Right cardiac atrium (tissue), 5 donors: ENCODE data around the gene CCDC183. TPM values are rescaled to one million over a fixed set of nuclear protein-coding genes. Genes with fewer than 3 reads are reported as not detected.

Experiments
- ATAC-seq, 2 donors: fragments of 200-7000 bp; cut with Tn5 transposase; one replicate each; pipeline versions ENCODE4 v1.8.0 to v1.9.1; 2020; ENCODE audit warnings: moderate library complexity in 2 of 2, mild to moderate bottlenecking in 1 of 2
- DNase-seq, 3 donors: peaks; one replicate each; pipeline ENCODE4 v3.0.0-alpha.2; 2020
- H3K27ac ChIP-seq: one replicate; pipeline ENCODE4 v1.5.1; 2013; ENCODE audit warnings: mild to moderate bottlenecking, low read length, control low read depth, moderate library complexity
- H3K27me3 ChIP-seq: one replicate; pipeline ENCODE4 v1.6.1; 2013; ENCODE audit not compliant: control insufficient read depth, insufficient read depth
- H3K4me1 ChIP-seq: one replicate; pipeline ENCODE4 v1.6.1; 2013; ENCODE audit warnings: low read length; ENCODE audit not compliant: control insufficient read depth, insufficient read depth
- H3K4me3 ChIP-seq: one replicate; pipeline ENCODE4 v1.5.1; 2013; ENCODE audit warnings: low read length, control low read depth
- H3K9me3 ChIP-seq: one replicate; pipeline ENCODE4 v1.6.1; 2013; ENCODE audit warnings: low read length; ENCODE audit not compliant: control insufficient read depth
- WGBS: extraction: QIAGEN DNeasy Blood & Tissue Kit; methylation state at CpG from one replicate; pipeline ENCODE4 v1.1.7; 2013; 5-methylcytosine and 5-hydroxymethylcytosine counted together
- intact Hi-C, 4 donors: fragments of 100-400 bp; cut with DNase I; formaldehyde crosslinking; loops; one replicate each; pipeline versions ENCODE4 v1.11.0 to v1.14.0; 2022 to 2023
- long read RNA-seq, 4 donors: library from polyadenylated mRNA; unstranded; transcript quantifications; one replicate each; pipeline ENCODE4 v2.0.0, GENCODE V29; 2020 to 2021
- polyA plus RNA-seq: library from polyadenylated mRNA; stranded (reverse); fragments of 200-250 nt; gene quantifications from one replicate; pipeline ENCODE4 v1.2.3, GENCODE V29; 2013
- total RNA-seq, 4 donors: library from RNA; stranded (reverse); fragmentation: NEBNext Ultra II Directional; extraction: Animal tissue kit (Norgen Biotek cat#: 25700); gene quantifications; one replicate each; pipeline ENCODE4 v1.2.1, GENCODE V29; 2021
- donor health status: healthy with polysubstance abuse.
- donor health status: DM: no; HTN: yes; CAD: no.
- donor health status: DM: no; HTN: no; CAD: no.
- donor health status: DM: no; HTN: yes; CAD: no; lungs with severe emphysema.
- donor health status: DM: yes; HTN: yes; CAD: no.

CCDC183 gene
- total RNA-seq (1 to 10 TPM; 2.0 to 5.0 (median 2.6) TPM), polyA plus RNA-seq (3.8 TPM)
- long read RNA-seq, donor 1 = 0 reads
- long read RNA-seq, donor 2, partial matches to known transcripts = 1 of 2 reads
- long read RNA-seq, donor 2, other reads (novel, unspliced or antisense) = 1 of 2 reads
- long read RNA-seq, donor 3, partial matches to known transcripts = 3 of 3 reads
- long read RNA-seq, donor 3, other reads (novel, unspliced or antisense) = 0 of 3 reads
- long read RNA-seq, donor 4, partial matches to known transcripts = 1 of 5 reads
- long read RNA-seq, donor 4, other reads (novel, unspliced or antisense) = 4 of 5 reads

GRCh38 chr9:136796238-136796774, at the start of gene CCDC183:
Gene CCDC183 (plus strand): TSS chr9:136796338. CDS start chr9:136796398, 60 bp downstream.
- no peak for DNase-seq
- intact Hi-C loops = loop anchor here in 1 of 4 donors (10.0 kb wide), 1 partner anchor 148 kb away; the partner anchor contains the start of genes C8G and FBXW5
- 29% methylated on average over 5 of the region's 5 CpGs for WGBS
- H3K4me1 ChIP-seq = peaks cover 5% of the 10 kb centered on the region
- H3K9me3 ChIP-seq = no peaks in the 10 kb centered on the region
- H3K27me3 ChIP-seq = no peaks in the 10 kb centered on the region
- no peak for ATAC-seq
- H3K27ac ChIP-seq = peak within 1 kb of the TSS; percentile 43
- H3K4me3 ChIP-seq = no peak within 1 kb of the TSS

- H3K9me3 ChIP-seq = no peaks in the 10 kb centered on the region
- ATAC-seq (peak in 1 of 2 donors; percentile 1), DNase-seq (peak in 2 of 3 donors; percentile 46 to 66)
- no peaks in the 10 kb centered on the region for H3K27me3 ChIP-seq
- H3K4me1 ChIP-seq = no peaks in the 10 kb centered on the region
- H3K4me3 ChIP-seq = no peak overlapping the region
- intact Hi-C loops = no loop called here
- no peak overlapping the region for H3K27ac ChIP-seq
- WGBS = 93% methylated on average over 18 of the region's 18 CpGs
Observed at GRCh38 chr9:136746621-136747020, 49.5 kb upstream of the CCDC183 start.

DNA sequence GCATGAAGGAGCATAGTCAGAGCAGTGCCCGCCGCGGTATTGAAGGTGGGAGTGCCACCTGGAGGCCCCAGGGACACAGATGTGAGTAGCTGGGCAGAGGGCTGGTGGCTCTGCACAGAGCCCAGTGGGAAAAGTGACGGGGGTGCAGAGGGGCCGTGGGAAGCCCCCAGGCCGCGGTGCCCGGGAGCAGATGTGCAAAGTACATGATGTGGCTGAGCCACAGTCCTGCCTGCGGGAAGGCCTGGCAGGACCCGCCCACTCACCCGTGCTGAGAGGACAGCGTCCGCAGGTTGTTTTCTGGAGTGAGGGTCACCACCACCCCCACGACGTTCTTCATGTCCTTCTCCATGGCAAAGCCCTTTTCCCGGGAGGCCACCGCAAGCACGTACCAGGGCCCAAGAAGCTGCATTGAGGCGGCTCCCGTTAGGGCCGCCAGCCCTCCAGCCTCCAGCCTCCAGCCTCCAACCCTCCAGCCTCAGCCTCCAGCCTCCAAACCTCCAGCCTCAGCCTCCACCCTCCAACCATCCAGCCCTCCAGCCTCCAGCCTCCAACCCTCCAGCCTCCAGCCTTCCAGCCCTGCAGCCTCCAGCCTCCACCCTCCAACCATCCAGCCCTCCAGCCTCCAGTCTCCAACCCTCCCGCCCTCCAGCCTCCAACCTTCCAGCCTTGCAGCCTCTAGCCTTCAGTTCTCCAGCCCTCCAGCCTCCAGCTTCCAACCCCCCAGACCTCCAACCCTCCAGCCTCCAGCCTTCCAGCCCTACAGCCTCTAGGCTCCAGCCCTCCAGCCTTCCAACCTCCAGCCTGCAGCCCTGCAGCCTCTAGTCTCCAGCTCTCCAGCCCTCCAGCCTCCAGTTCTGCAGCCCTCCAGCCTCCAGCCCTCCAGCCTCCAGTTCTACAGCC, 48.7 kb upstream of the CCDC183 start:
- no peaks in the 10 kb centered on the region for H3K27me3 ChIP-seq
- WGBS = 90% methylated on average over 22 of the region's 22 CpGs
- H3K4me3 ChIP-seq = no peak overlapping the region
- no peak overlapping the region for H3K27ac ChIP-seq
- H3K9me3 ChIP-seq = no peaks in the 10 kb centered on the region
- ATAC-seq = no peak
- peak in 2 of 3 donors; percentile 33 to 40 for DNase-seq
- H3K4me1 ChIP-seq = no peaks in the 10 kb centered on the region
- intact Hi-C loops = no loop called here

GRCh38 chr9:136748201-136748600, 47.9 kb upstream of the CCDC183 start, which contains the start of gene LCN6:
Gene LCN6 (minus strand): TSS chr9:136748525. CDS start chr9:136748483, 42 bp downstream.
- Histone ChIP-seq H3K27me3 (no peaks in the 10 kb centered on the region), H3K4me3 (no peak within 1 kb of the TSS), H3K4me1 (no peaks in the 10 kb centered on the region), H3K27ac (peak within 1 kb of the TSS; percentile 40), H3K9me3 (no peaks in the 10 kb centered on the region)
- peak in 1 of 3 donors; percentile 23 for DNase-seq
- 74% methylated on average over 8 of the region's 8 CpGs for WGBS
- ATAC-seq = no peak
- intact Hi-C loops = no loop called here

- Histone ChIP-seq H3K4me1 (no peaks in the 10 kb centered on the region), H3K4me3 (no peak overlapping the region), H3K9me3 (no peaks in the 10 kb centered on the region), H3K27me3 (no peaks in the 10 kb centered on the region), H3K27ac (peak overlapping the region; percentile 40)
- 65% methylated on average over 21 of the region's 21 CpGs for WGBS
- intact Hi-C loops = no loop called here
- DNase-seq = peak in 2 of 3 donors; percentile 76 to 79
- ATAC-seq = peak; percentile 16 to 25
Observed at GRCh38 chr9:136748666-136749611, 47.2 kb upstream of the CCDC183 start.

DNA sequence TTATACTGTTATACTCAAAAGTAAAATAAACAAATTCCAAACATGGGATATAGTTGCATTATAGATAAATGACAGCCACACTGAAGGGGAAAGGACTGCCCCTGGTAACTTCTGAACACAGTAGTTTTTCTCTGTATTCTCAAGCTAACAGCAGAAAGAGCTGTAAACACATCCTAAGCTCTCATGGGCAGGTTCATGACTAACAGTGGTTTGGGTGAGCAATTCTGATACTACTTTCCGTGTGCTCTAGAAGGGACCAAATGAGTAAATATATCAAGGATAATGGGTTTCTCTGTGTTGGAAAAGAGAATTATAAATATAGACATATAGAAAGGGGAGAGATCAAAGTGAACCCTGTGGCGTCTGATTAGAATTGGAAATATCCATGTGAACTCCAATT, 45.6 kb upstream of the CCDC183 start:
- Histone ChIP-seq H3K9me3 (no peaks in the 10 kb centered on the region), H3K4me1 (no peaks in the 10 kb centered on the region), H3K27ac (no peak overlapping the region), H3K4me3 (no peak overlapping the region), H3K27me3 (no peaks in the 10 kb centered on the region)
- no peak for DNase-seq
- ATAC-seq = no peak
- 65% methylated on average over 2 of the region's 2 CpGs for WGBS
- intact Hi-C loops = no loop called here

GRCh38 chr9:136751244-136751643, 44.9 kb upstream of the CCDC183 start:
- intact Hi-C loops = no loop called here
- H3K4me1 ChIP-seq = no peaks in the 10 kb centered on the region
- DNase-seq (no peak), ATAC-seq (no peak)
- H3K27ac ChIP-seq = no peak overlapping the region
- no peaks in the 10 kb centered on the region for H3K27me3 ChIP-seq
- no peaks in the 10 kb centered on the region for H3K9me3 ChIP-seq
- 90% methylated on average over 1 of the region's 1 CpG for WGBS
- H3K4me3 ChIP-seq = no peak overlapping the region

DNA sequence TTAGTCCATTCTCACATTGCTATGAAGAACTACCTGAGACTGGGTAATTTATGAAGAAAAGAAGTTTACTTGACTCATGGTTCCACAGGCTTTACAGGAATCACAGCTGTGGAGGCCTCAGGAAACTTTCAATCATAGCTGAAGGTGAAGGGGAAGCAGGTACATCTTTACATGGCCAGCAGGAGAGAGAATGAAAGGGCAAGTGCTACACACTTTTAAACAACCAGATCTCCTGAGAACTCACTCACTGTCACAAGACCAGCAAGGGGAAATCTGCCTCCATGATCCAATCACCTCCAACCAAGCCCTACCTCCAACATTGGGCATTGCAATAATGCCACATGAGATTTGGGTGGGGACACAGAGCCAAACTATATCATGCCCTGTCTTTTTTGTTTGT, 44.3 kb upstream of the CCDC183 start:
- DNase-seq (no peak), ATAC-seq (no peak)
- intact Hi-C loops = no loop called here
- H3K4me3 ChIP-seq = no peak overlapping the region
- H3K27ac ChIP-seq = no peak overlapping the region
- H3K27me3 ChIP-seq = no peaks in the 10 kb centered on the region
- H3K4me1 ChIP-seq = no peaks in the 10 kb centered on the region
- no peaks in the 10 kb centered on the region for H3K9me3 ChIP-seq

GRCh38 chr9:136753371-136754058, 42.6 kb upstream of the CCDC183 start:
- ATAC-seq = no peak
- peak in 1 of 3 donors; percentile 51 for DNase-seq
- Histone ChIP-seq H3K4me3 (no peak overlapping the region), H3K27me3 (no peaks in the 10 kb centered on the region), H3K27ac (no peak overlapping the region), H3K4me1 (no peaks in the 10 kb centered on the region), H3K9me3 (no peaks in the 10 kb centered on the region)
- 88% methylated on average over 31 of the region's 31 CpGs for WGBS
- intact Hi-C loops = no loop called here

GRCh38 chr9:136754059-136754572, 42.0 kb upstream of the CCDC183 start:
- no peaks in the 10 kb centered on the region for H3K27me3 ChIP-seq
- intact Hi-C loops = no loop called here
- H3K9me3 ChIP-seq = no peaks in the 10 kb centered on the region
- H3K27ac ChIP-seq = no peak overlapping the region
- 78% methylated on average over 17 of the region's 17 CpGs for WGBS
- DNase-seq = no peak
- H3K4me1 ChIP-seq = no peaks in the 10 kb centered on the region
- no peak for ATAC-seq
- no peak overlapping the region for H3K4me3 ChIP-seq
